Ascending aorta (tissue), 2 donors: Measurements from ENCODE around the gene RNF213. TPM values are rescaled to one million over a fixed set of nuclear protein-coding genes. Genes with fewer than 3 reads are reported as not detected.
"Not testable (repeated sequence)": the region's sequence is repeated elsewhere in the genome, so short reads cannot be mapped to it uniquely, and the experiment has no call there.

Source experiments
- DNase-seq, 2 donors: peaks; one replicate each; pipeline ENCODE4 v3.0.0-alpha.2; 2019; ENCODE audit warnings: low spot score in 2 of 2
- H3K27ac ChIP-seq, 2 donors: fragments of 200-600 bp; sonication (generic); one replicate each; pipeline ENCODE4 v1.5.1; 2016 to 2017; ENCODE audit warnings: mild to moderate bottlenecking in 1 of 2
- H3K27me3 ChIP-seq: fragments of 200-600 bp; sonication (generic); one replicate; pipeline ENCODE4 v1.5.1; 2017
- H3K36me3 ChIP-seq, 2 donors: fragments of 200-600 bp; sonication (generic); one replicate each; pipeline ENCODE4 v1.5.1; 2016
- H3K4me1 ChIP-seq, 2 donors: fragments of 200-600 bp; sonication (generic); one replicate each; pipeline ENCODE4 v1.5.1; 2016 to 2017; ENCODE audit warnings: mild to moderate bottlenecking in 1 of 2
- H3K4me3 ChIP-seq, 2 donors: fragments of 200-600 bp; sonication (generic); one replicate each; pipeline ENCODE4 v1.5.1; 2016 to 2017; ENCODE audit warnings: mild to moderate bottlenecking in 1 of 2
- H3K9me3 ChIP-seq, 2 donors: fragments of 200-600 bp; sonication (generic); one replicate each; pipeline ENCODE4 v1.5.1; 2016
- CTCF ChIP-seq, 3 experiments: fragments of 200-600 bp in 2 of 3; fragments of 450-650 bp in 1 of 3; sonication (generic) in 2 of 3; IDR thresholded peaks; one replicate each; pipeline ENCODE4 v1.5.1; 2016 to 2019; ENCODE audit warnings: antibody characterized with exemption in 3 of 3, mild to moderate bottlenecking in 1 of 3, moderate library complexity in 1 of 3
- intact Hi-C: fragments of 100-400 bp; cut with DNase I; formaldehyde crosslinking; loops from one replicate; pipeline ENCODE4 v1.15.1; 2023
- total RNA-seq: library from RNA; depleted of rRNA; stranded (reverse); fragments of >200 nt; gene quantifications from one replicate; pipeline ENCODE4 v1.1.0, GENCODE V29; 2016

RNF213 gene
- total RNA-seq, 1 donor from 2014 or later, result 155 TPM

DNA sequence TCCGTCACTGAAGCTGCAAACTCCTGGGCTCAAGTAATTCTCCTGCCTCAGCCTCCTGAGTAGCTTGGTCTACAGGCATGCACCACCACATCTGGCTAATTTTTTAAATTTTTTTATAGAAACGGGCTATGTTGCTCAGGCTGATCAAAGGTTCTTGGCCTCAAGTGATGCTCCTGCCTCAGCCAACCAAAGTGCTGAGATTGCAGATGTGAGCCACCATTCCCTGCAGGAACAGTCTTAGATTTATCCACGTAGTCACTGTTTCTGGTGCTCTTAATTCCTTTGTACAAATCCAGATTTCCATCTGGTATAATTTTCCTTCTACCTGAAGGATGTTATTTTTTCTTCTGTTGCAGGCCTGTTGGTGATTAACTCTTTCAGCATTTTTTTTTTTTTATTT is 27.4 kb upstream of the RNF213 start:
- DNase-seq, result no peak
- intact Hi-C loops, result no loop called here
- H3K4me3 ChIP-seq, result no peak overlapping the region
- peaks cover 53 to 92% of the 10 kb centered on the region in 2 donors for H3K36me3 ChIP-seq
- no peak for TF ChIP-seq CTCF (IDR thresholded peaks at IDR 0.05)
- H3K27ac ChIP-seq, result no peak overlapping the region
- peaks cover 17 to 26% of the 10 kb centered on the region in 2 donors for H3K9me3 ChIP-seq
- no peaks in the 10 kb centered on the region for H3K4me1 ChIP-seq
- no peaks in the 10 kb centered on the region for H3K27me3 ChIP-seq

DNA sequence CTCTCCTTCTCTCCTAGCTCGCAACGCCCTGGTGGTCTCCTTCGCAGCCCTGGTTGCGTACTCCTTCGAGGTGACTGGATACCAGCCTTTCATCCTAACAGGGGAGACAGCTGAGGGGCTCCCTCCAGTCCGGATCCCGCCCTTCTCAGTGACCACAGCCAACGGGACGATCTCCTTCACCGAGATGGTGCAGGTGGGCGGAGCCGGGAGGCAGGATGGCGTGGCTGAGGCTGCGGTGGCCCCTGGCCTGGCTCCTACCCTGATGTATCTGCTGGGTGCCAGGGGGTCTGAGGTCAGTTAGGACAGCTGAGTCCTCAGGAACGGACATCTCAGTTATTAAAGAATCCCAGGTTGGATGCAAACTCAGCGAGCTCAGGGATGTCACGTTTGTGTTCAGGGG is 23.7 kb upstream of the RNF213 start:
- Histone ChIP-seq H3K27me3 (no peaks in the 10 kb centered on the region), H3K4me1 (no peaks in the 10 kb centered on the region), H3K36me3 (peaks cover 63 to 85% of the 10 kb centered on the region in 2 donors), H3K9me3 (peaks cover 13 to 23% of the 10 kb centered on the region in 2 donors), H3K4me3 (no peak overlapping the region), H3K27ac (no peak overlapping the region)
- intact Hi-C loops, result no loop called here
- no peak for DNase-seq
- TF ChIP-seq CTCF (IDR thresholded peaks at IDR 0.05), result no peak

- H3K4me3 ChIP-seq, result no peak overlapping the region
- H3K36me3 ChIP-seq, result peaks cover 63 to 85% of the 10 kb centered on the region in 2 donors
- intact Hi-C loops, result no loop called here
- TF ChIP-seq CTCF (IDR thresholded peaks at IDR 0.05), result no peak
- DNase-seq, result no peak
- no peaks in the 10 kb centered on the region for H3K27me3 ChIP-seq
- H3K27ac ChIP-seq, result no peak overlapping the region
- H3K9me3 ChIP-seq, result peaks cover 9 to 19% of the 10 kb centered on the region in 2 donors
- no peaks in the 10 kb centered on the region for H3K4me1 ChIP-seq
These were observed 23.3 kb upstream of the RNF213 start for GRCh38 chr17:80237386-80237785.

DNA sequence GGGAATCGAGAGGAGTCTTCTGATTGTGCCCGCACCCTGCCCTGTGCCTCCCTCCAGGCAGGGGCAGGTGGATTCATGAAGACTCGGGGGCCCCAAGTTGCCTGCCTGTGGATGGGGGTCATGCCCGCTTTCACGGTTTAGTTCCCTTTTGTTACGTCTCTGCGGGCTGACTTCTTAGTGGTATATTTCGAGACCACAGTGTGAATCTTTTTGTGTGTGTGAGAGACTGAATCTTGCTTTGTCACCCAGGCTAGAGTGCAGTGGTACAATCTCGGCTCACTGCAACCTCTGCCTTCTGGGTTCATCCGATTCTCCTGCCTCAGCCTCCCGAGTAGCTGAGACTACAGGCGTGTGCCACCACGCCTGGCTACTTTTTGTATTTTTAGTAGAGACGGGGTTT is 18.1 kb upstream of the RNF213 start:
- Histone ChIP-seq H3K27me3 (no peaks in the 10 kb centered on the region), H3K27ac (no peak overlapping the region), H3K9me3 (no peaks in the 10 kb centered on the region), H3K36me3 (peaks cover 52 to 70% of the 10 kb centered on the region in 2 donors), H3K4me1 (no peaks in the 10 kb centered on the region), H3K4me3 (no peak overlapping the region)
- no peak for TF ChIP-seq CTCF (IDR thresholded peaks at IDR 0.05)
- intact Hi-C loops, result no loop called here
- no peak for DNase-seq

GRCh38 chr17:80243526-80244433 is 16.9 kb upstream of the RNF213 start:
- no peak for TF ChIP-seq CTCF (IDR thresholded peaks at IDR 0.05)
- DNase-seq, result no peak
- intact Hi-C loops, result no loop called here

DNA sequence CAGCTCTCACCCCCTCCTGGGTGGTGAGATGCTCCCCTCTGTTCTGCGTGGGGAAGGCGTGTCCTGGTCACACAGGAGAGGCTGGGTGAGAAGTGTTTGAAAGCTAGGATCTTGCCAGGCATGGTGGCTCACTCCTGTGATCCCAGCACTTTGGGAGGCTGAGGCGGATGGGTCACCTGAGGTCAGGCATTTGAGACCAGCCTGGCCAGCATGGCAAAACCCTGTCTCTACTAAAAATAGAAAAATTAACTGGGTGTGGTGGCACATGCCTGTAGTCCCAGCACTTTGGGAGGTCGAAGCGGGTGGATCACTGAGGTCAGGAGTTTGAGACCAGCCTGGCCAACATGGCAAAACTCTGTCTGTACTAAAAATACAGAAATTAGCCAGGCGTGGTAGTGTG is 16.2 kb upstream of the RNF213 start:
- intact Hi-C loops, H3K4me1 ChIP-seq, H3K27me3 ChIP-seq, H3K27ac ChIP-seq, H3K4me3 ChIP-seq, DNase-seq, H3K9me3 ChIP-seq: not testable (repeated sequence)
- peaks cover 65 to 77% of the 10 kb centered on the region in 2 donors for H3K36me3 ChIP-seq

More at GRCh38 chr17:80243526-80244433, 16.9 kb upstream of the RNF213 start:
- no peaks in the 10 kb centered on the region for H3K9me3 ChIP-seq
- H3K4me3 ChIP-seq, result no peak overlapping the region
- H3K36me3 ChIP-seq, result peaks cover 59 to 71% of the 10 kb centered on the region in 2 donors
- no peak overlapping the region for H3K27ac ChIP-seq
- H3K4me1 ChIP-seq, result no peaks in the 10 kb centered on the region
- H3K27me3 ChIP-seq, result no peaks in the 10 kb centered on the region
